Sigmoid colon (tissue), 4 donors: ENCODE results near the gene GCKR.

Experiments
- CTCF ChIP-seq, 4 experiments: fragments of 450-650 bp in 3 of 4; fragments of 200-600 bp in 1 of 4; IDR thresholded peaks; one replicate each; pipeline ENCODE4 v1.5.1; 2016 to 2019; ENCODE audit warnings: antibody characterized with exemption in 4 of 4, mild to moderate bottlenecking in 3 of 4, moderate library complexity in 2 of 4
- EP300 ChIP-seq, 4 donors: sonication (generic); formaldehyde crosslinking; IDR thresholded peaks; one replicate each; pipeline ENCODE4 v1.6.1; 2017; ENCODE audit warnings: antibody characterized with exemption in 4 of 4
- POLR2A ChIP-seq, 2 donors: fragments of 450-650 bp; IDR thresholded peaks; one replicate each; pipeline ENCODE4 v1.6.1; 2016; ENCODE audit warnings: antibody characterized with exemption in 2 of 2, mild to moderate bottlenecking in 2 of 2, moderate library complexity in 2 of 2

GRCh38 chr2:27551514-27551913, 54.9 kb downstream of the GCKR start:
- no peak for TF ChIP-seq POLR2A (IDR thresholded peaks at IDR 0.05)
- TF ChIP-seq CTCF (IDR thresholded peaks at IDR 0.05), result no peak
- no peak for TF ChIP-seq EP300 (IDR thresholded peaks at IDR 0.05)
